Omental fat pad (tissue), 4 donors: ENCODE results near the gene GBX2. TPM values are rescaled to one million over a fixed set of nuclear protein-coding genes. Genes with fewer than 3 reads are reported as not detected.

ENCODE experiments used
- ATAC-seq: fragments of 150-250 bp; one replicate; pipeline ENCODE4 v1.9.1; 2016; ENCODE audit warnings: mild to moderate bottlenecking, moderate library complexity; ENCODE audit not compliant: low FRiP score
- DNase-seq: peaks from one replicate; pipeline ENCODE4 v3.0.0-alpha.2; 2019; ENCODE audit warnings: low spot score
- total RNA-seq, 4 donors: library from RNA; depleted of rRNA; stranded (reverse); fragments of >200 nt; gene quantifications; one replicate each; pipeline ENCODE4 v1.1.0, GENCODE V29; 2016
- TF ChIP-seq, protein P1 (sequence below), 3 donors: fragments of 450-650 bp; IDR thresholded peaks; one replicate each; pipeline ENCODE4 v1.5.1; 2016 to 2017; ENCODE audit warnings: antibody characterized with exemption in 3 of 3, mild to moderate bottlenecking in 3 of 3, moderate library complexity in 2 of 3

Gene GBX2
- total RNA-seq, 4 donors from 2014 or later: not detected

- TF ChIP-seq, protein P1, sequence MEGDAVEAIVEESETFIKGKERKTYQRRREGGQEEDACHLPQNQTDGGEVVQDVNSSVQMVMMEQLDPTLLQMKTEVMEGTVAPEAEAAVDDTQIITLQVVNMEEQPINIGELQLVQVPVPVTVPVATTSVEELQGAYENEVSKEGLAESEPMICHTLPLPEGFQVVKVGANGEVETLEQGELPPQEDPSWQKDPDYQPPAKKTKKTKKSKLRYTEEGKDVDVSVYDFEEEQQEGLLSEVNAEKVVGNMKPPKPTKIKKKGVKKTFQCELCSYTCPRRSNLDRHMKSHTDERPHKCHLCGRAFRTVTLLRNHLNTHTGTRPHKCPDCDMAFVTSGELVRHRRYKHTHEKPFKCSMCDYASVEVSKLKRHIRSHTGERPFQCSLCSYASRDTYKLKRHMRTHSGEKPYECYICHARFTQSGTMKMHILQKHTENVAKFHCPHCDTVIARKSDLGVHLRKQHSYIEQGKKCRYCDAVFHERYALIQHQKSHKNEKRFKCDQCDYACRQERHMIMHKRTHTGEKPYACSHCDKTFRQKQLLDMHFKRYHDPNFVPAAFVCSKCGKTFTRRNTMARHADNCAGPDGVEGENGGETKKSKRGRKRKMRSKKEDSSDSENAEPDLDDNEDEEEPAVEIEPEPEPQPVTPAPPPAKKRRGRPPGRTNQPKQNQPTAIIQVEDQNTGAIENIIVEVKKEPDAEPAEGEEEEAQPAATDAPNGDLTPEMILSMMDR (IDR thresholded peaks at IDR 0.05): no peak
- no peak for DNase-seq
- no peak for ATAC-seq
These were observed 3.8 kb downstream of the GBX2 start for GRCh38 chr2:236164201-236164924.

- TF ChIP-seq, protein P1 (IDR thresholded peaks at IDR 0.05): no peak
- ATAC-seq (no peak), DNase-seq (no peak)
These were observed 4.5 kb downstream of the GBX2 start for GRCh38 chr2:236163471-236164200.

- DNase-seq (no peak), ATAC-seq (no peak)
- TF ChIP-seq, protein P1 (IDR thresholded peaks at IDR 0.05): no peak
These were observed 5.2 kb downstream of the GBX2 start for GRCh38 chr2:236162882-236163470.

DNA sequence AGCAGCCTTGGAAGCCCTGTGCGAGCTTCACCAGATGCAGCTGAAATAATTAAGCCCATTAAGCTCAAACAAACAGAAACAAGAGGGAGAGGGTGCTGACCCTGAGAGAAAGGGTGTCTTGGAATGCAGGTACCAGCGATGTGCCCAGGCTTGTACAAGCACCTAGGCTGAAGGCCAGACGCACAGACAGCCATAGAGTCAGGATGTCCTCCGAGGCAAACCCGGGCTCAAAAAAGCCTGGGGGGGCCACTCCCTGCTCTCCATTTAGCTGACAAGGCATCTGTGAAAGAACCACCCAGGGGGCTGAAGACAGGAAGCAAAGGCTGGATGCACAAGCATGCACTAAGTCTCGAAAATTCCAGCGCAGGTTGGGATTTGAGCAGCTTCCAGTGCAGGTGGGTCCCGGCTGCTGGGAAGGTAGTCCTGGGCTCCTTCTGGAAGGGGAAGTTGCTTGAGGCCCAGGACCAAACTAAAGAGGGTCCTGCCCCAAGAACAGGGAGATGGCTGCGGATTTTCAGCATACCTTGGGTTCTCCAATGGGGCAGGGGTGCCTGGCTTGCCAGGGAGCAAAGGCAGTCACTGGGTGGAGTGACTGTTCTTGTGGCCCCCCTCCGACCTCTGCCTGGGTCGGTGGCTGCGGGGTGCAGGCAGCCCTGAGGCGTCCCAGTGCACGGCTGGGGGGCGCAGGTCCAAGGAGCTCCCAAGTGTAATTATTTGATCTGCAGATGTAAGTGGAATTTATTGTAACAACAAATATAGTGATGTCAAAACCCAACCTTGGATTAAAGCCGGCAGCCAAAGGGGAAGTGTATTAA is 5.9 kb downstream of the GBX2 start:
- ATAC-seq (no peak), DNase-seq (no peak)
- TF ChIP-seq, protein P1 (IDR thresholded peaks at IDR 0.05): no peak

DNA sequence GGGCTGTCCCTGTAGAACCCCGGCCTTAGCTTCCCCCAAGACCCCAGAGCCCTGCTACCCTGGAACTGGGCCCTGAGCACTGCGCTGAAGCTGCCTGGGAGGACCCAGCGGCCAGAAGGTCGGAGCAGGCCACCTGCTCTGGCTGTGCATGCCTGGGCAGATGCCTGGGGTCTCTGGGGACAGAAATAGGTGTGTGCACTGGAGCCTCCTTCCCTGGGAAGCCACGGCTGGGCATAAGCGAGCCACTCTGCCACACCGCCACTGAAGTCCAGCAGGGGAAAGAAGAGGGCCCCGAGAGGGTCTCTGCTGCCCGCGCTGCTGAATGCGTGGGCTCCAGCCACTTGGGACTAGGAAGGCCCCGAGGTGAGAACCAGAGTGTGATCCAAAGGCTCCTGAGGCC is 6.7 kb downstream of the GBX2 start:
- DNase-seq: no peak
- ATAC-seq: no peak
- TF ChIP-seq, protein P1 (IDR thresholded peaks at IDR 0.05): no peak

DNA sequence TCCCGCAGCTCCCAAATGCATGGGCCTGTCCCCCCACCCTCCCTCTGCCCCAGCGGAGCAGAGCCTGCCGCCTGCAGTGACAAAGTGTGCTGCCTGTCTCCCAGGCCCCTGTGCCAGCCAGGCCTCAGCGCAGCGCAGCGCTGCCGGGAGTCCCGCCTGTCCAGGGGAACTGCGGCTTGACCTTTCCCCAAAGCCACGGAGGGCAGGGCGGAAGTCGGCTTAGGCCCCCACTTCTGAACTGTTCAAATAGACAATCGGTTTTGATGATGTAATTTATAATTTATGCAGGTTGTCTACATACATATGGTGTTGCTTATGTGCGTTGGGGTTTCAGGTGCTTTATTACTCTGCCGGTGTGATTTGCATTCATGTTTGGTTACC is 7.1 kb downstream of the GBX2 start:
- no peak for ATAC-seq
- TF ChIP-seq, protein P1 (IDR thresholded peaks at IDR 0.05): no peak
- DNase-seq: no peak
